K562 (cell line): Measurements from ENCODE around the gene S100A8.
A peak's percentile ranks its signal among the peaks of the same experiment; 100 is the strongest.

ENCODE experiments used
- EZH2 ChIP-seq: IDR thresholded peaks from 2 replicates; pipeline ENCODE4 v1.6.1; 2012; ENCODE audit warnings: low read depth, mild to moderate bottlenecking, inconsistent platforms, low read length, borderline replicate concordance
- SRF ChIP-seq, 2 experiments: fragments of 250-450, 450-650 bp in 1 of 2; sonication (Bioruptor Pico) in 1 of 2; sonication (generic) in 1 of 2; formaldehyde crosslinking; IDR thresholded peaks; 2 replicates each; pipeline versions ENCODE4 v1.5.0 to v1.5.1; 2020 to 2022; ENCODE audit warnings: mild to moderate bottlenecking in 1 of 2, missing genetic modification reagents in 1 of 2
- U2AF2 ChIP-seq: fragments of 200-400 bp; formaldehyde crosslinking; optimal IDR thresholded peaks from 2 replicates; pipeline ENCODE3; 2017; ENCODE audit warnings: low read depth, mild to moderate bottlenecking, low read length
- TF ChIP-seq, protein P1 (sequence below): fragments of 150-350 bp; IDR thresholded peaks from 2 replicates; pipeline ENCODE4 v1.6.1; 2014; ENCODE audit warnings: low read depth, mild to moderate bottlenecking, low read length, borderline replicate concordance
- TF ChIP-seq, protein P2 (sequence below): fragments of 200-600 bp; sonication (generic); IDR thresholded peaks from one replicate; pipeline ENCODE4 v1.6.1; 2012; ENCODE audit warnings: mild to moderate bottlenecking, low read depth, low read length, inconsistent platforms

DNA sequence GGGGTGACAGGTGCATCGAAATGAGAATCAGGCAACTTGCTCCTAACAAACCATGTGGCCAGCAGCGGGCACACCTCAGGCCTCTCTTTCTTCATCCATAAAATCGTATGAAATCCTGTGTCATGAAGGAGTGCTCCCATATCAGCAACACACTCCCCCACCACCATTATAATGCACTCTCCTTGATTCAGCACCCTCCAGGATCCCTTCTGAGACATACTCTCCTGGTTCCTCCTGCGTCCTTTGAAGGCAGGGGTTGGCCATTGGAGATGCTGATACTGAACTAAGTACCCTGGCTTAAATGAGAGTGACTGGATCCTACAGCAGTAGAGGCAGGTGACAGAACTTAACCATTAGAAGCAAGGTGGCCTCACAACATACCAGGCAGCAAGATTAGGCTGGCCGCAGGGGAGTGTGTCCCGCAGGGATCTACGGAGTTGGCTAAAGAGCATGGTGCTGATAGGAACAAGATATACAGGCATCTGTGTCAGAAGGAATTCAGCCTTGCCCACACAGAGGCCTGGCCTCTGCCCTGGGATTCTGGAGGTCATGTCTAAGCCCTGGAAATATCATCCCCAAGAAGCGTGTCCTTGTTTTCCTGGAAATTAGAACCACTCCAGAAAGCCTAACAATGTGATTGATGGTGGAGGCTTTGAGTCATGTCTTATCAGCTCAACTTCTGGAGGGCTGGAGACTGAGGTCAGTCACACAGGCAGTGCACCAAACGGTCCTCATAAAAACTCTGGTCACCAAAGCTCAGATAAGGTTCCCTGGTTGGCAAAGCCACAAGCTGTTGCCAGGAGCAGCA is 42.2 kb upstream of the S100A8 start:
- TF ChIP-seq U2AF2 (no peak), SRF (CRISPR knock-in tag; IDR thresholded peaks at IDR 0.05) (peak; percentile 23 to 39; a peak in 1 of 4 replicates), EZH2 (no peak)
- TF ChIP-seq, protein P1, sequence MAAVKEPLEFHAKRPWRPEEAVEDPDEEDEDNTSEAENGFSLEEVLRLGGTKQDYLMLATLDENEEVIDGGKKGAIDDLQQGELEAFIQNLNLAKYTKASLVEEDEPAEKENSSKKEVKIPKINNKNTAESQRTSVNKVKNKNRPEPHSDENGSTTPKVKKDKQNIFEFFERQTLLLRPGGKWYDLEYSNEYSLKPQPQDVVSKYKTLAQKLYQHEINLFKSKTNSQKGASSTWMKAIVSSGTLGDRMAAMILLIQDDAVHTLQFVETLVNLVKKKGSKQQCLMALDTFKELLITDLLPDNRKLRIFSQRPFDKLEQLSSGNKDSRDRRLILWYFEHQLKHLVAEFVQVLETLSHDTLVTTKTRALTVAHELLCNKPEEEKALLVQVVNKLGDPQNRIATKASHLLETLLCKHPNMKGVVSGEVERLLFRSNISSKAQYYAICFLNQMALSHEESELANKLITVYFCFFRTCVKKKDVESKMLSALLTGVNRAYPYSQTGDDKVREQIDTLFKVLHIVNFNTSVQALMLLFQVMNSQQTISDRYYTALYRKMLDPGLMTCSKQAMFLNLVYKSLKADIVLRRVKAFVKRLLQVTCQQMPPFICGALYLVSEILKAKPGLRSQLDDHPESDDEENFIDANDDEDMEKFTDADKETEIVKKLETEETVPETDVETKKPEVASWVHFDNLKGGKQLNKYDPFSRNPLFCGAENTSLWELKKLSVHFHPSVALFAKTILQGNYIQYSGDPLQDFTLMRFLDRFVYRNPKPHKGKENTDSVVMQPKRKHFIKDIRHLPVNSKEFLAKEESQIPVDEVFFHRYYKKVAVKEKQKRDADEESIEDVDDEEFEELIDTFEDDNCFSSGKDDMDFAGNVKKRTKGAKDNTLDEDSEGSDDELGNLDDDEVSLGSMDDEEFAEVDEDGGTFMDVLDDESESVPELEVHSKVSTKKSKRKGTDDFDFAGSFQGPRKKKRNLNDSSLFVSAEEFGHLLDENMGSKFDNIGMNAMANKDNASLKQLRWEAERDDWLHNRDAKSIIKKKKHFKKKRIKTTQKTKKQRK: no peak
- TF ChIP-seq, protein P2, sequence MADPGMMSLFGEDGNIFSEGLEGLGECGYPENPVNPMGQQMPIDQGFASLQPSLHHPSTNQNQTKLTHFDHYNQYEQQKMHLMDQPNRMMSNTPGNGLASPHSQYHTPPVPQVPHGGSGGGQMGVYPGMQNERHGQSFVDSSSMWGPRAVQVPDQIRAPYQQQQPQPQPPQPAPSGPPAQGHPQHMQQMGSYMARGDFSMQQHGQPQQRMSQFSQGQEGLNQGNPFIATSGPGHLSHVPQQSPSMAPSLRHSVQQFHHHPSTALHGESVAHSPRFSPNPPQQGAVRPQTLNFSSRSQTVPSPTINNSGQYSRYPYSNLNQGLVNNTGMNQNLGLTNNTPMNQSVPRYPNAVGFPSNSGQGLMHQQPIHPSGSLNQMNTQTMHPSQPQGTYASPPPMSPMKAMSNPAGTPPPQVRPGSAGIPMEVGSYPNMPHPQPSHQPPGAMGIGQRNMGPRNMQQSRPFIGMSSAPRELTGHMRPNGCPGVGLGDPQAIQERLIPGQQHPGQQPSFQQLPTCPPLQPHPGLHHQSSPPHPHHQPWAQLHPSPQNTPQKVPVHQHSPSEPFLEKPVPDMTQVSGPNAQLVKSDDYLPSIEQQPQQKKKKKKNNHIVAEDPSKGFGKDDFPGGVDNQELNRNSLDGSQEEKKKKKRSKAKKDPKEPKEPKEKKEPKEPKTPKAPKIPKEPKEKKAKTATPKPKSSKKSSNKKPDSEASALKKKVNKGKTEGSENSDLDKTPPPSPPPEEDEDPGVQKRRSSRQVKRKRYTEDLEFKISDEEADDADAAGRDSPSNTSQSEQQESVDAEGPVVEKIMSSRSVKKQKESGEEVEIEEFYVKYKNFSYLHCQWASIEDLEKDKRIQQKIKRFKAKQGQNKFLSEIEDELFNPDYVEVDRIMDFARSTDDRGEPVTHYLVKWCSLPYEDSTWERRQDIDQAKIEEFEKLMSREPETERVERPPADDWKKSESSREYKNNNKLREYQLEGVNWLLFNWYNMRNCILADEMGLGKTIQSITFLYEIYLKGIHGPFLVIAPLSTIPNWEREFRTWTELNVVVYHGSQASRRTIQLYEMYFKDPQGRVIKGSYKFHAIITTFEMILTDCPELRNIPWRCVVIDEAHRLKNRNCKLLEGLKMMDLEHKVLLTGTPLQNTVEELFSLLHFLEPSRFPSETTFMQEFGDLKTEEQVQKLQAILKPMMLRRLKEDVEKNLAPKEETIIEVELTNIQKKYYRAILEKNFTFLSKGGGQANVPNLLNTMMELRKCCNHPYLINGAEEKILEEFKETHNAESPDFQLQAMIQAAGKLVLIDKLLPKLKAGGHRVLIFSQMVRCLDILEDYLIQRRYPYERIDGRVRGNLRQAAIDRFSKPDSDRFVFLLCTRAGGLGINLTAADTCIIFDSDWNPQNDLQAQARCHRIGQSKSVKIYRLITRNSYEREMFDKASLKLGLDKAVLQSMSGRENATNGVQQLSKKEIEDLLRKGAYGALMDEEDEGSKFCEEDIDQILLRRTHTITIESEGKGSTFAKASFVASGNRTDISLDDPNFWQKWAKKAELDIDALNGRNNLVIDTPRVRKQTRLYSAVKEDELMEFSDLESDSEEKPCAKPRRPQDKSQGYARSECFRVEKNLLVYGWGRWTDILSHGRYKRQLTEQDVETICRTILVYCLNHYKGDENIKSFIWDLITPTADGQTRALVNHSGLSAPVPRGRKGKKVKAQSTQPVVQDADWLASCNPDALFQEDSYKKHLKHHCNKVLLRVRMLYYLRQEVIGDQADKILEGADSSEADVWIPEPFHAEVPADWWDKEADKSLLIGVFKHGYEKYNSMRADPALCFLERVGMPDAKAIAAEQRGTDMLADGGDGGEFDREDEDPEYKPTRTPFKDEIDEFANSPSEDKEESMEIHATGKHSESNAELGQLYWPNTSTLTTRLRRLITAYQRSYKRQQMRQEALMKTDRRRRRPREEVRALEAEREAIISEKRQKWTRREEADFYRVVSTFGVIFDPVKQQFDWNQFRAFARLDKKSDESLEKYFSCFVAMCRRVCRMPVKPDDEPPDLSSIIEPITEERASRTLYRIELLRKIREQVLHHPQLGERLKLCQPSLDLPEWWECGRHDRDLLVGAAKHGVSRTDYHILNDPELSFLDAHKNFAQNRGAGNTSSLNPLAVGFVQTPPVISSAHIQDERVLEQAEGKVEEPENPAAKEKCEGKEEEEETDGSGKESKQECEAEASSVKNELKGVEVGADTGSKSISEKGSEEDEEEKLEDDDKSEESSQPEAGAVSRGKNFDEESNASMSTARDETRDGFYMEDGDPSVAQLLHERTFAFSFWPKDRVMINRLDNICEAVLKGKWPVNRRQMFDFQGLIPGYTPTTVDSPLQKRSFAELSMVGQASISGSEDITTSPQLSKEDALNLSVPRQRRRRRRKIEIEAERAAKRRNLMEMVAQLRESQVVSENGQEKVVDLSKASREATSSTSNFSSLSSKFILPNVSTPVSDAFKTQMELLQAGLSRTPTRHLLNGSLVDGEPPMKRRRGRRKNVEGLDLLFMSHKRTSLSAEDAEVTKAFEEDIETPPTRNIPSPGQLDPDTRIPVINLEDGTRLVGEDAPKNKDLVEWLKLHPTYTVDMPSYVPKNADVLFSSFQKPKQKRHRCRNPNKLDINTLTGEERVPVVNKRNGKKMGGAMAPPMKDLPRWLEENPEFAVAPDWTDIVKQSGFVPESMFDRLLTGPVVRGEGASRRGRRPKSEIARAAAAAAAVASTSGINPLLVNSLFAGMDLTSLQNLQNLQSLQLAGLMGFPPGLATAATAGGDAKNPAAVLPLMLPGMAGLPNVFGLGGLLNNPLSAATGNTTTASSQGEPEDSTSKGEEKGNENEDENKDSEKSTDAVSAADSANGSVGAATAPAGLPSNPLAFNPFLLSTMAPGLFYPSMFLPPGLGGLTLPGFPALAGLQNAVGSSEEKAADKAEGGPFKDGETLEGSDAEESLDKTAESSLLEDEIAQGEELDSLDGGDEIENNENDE: no peak
